Sigmoid colon (tissue), 4 donors: ENCODE measurements around the gene SYPL2.

Source experiments
- CTCF ChIP-seq, 4 experiments: fragments of 450-650 bp in 3 of 4; fragments of 200-600 bp in 1 of 4; IDR thresholded peaks; one replicate each; pipeline ENCODE4 v1.5.1; 2016 to 2019; ENCODE audit warnings: antibody characterized with exemption in 4 of 4, mild to moderate bottlenecking in 3 of 4, moderate library complexity in 2 of 4
- POLR2A ChIP-seq, 2 donors: fragments of 450-650 bp; IDR thresholded peaks; one replicate each; pipeline ENCODE4 v1.6.1; 2016; ENCODE audit warnings: antibody characterized with exemption in 2 of 2, mild to moderate bottlenecking in 2 of 2, moderate library complexity in 2 of 2
- POLR2AphosphoS5 ChIP-seq, 4 donors: sonication (generic); formaldehyde crosslinking; IDR thresholded peaks; one replicate each; pipeline ENCODE4 v1.6.1; 2017; ENCODE audit warnings: antibody characterized with exemption in 4 of 4

- TF ChIP-seq CTCF (IDR thresholded peaks at IDR 0.05) (peak in 1 of 4 experiments; percentile 16), POLR2AphosphoS5 (IDR thresholded peaks at IDR 0.05) (peak; percentile 24 to 68 (median 42)), POLR2A (IDR thresholded peaks at IDR 0.05) (no peak)
Measured at GRCh38 chr1:109466452-109467300, at the start of gene SYPL2.
